Omental fat pad (tissue), 4 donors: Measurements from ENCODE around the gene GNPAT. TPM values are rescaled to one million over a fixed set of nuclear protein-coding genes. Genes with fewer than 3 reads are reported as not detected.

Experiments used
- ATAC-seq: fragments of 150-250 bp; one replicate; pipeline ENCODE4 v1.9.1; 2016; ENCODE audit warnings: mild to moderate bottlenecking, moderate library complexity; ENCODE audit not compliant: low FRiP score
- DNase-seq: peaks from one replicate; pipeline ENCODE4 v3.0.0-alpha.2; 2019; ENCODE audit warnings: low spot score
- CTCF ChIP-seq, 3 donors: fragments of 450-650 bp; IDR thresholded peaks; one replicate each; pipeline ENCODE4 v1.5.1; 2016 to 2017; ENCODE audit warnings: antibody characterized with exemption in 3 of 3, mild to moderate bottlenecking in 3 of 3, moderate library complexity in 2 of 3
- total RNA-seq, 4 donors: library from RNA; depleted of rRNA; stranded (reverse); fragments of >200 nt; gene quantifications; one replicate each; pipeline ENCODE4 v1.1.0, GENCODE V29; 2016

The GNPAT gene
- total RNA-seq, 4 donors from 2014 or later, result 25.9 to 40.8 (median 34.2) TPM

- no peak for TF ChIP-seq CTCF (IDR thresholded peaks at IDR 0.05)
- ATAC-seq, result no peak
- no peak for DNase-seq
Measured at GRCh38 chr1:231286603-231287002, 45.6 kb downstream of the GNPAT start.

GRCh38 chr1:231295938-231296337 is 54.9 kb downstream of the GNPAT start:
- no peak for DNase-seq
- ATAC-seq, result no peak
- TF ChIP-seq CTCF (IDR thresholded peaks at IDR 0.05), result no peak

GRCh38 chr1:231301990-231302389 is 61.0 kb downstream of the GNPAT start:
- TF ChIP-seq CTCF (IDR thresholded peaks at IDR 0.05), result no peak
- ATAC-seq, result no peak

GRCh38 chr1:231310391-231310934 is 69.5 kb downstream of the GNPAT start:
- no peak for DNase-seq
- no peak for ATAC-seq
- TF ChIP-seq CTCF (IDR thresholded peaks at IDR 0.05), result no peak

More at GRCh38 chr1:231301990-231302389, 61.0 kb downstream of the GNPAT start:
- DNase-seq, result no peak

GRCh38 chr1:231311720-231312431 is 70.9 kb downstream of the GNPAT start:
- TF ChIP-seq CTCF (IDR thresholded peaks at IDR 0.05), result no peak
- ATAC-seq (no peak), DNase-seq (no peak)

- ATAC-seq (no peak), DNase-seq (no peak)
- no peak for TF ChIP-seq CTCF (IDR thresholded peaks at IDR 0.05)
Measured at GRCh38 chr1:231312432-231312788, 71.4 kb downstream of the GNPAT start.

- TF ChIP-seq CTCF (IDR thresholded peaks at IDR 0.05), result no peak
- no peak for DNase-seq
- no peak for ATAC-seq
Measured at GRCh38 chr1:231313661-231314060, 72.6 kb downstream of the GNPAT start.
